ENCODE measurements around the gene GZMB.
"Not testable (repeated sequence)": the region's sequence is repeated elsewhere in the genome, so short reads cannot be mapped to it uniquely, and the experiment has no call there.

GZMB gene

DNA sequence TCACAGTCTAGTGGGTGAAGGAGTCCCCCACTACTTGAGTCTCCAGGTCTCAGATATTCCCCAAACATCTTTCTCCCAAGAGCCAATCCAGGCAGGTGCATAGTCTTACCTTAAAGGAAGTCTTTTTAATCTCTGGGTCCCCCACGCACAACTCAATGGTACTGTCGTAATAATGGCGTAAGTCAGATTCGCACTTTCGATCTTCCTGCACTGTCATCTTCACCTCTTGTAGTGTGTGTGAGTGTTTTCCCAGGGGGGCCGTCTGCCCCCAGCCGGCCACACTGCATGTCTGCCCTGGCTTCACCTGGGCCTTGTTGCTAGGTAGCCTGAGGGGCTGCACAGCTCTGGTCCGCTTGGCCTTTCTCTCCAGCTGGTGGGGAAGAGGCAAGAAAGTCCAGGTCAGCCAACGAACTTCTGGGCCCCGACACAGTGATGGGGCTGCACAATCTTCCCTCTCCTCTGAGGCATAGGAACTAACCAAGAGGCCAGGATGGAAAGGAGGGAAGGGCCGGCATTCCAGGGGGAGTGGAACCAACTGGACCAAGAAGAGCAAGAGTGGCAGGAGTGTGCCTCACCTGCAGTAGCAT is 2.1 kb downstream of the GZMB start:
- DNase-seq (ENCODE audit: low read depth): no peak

DNA sequence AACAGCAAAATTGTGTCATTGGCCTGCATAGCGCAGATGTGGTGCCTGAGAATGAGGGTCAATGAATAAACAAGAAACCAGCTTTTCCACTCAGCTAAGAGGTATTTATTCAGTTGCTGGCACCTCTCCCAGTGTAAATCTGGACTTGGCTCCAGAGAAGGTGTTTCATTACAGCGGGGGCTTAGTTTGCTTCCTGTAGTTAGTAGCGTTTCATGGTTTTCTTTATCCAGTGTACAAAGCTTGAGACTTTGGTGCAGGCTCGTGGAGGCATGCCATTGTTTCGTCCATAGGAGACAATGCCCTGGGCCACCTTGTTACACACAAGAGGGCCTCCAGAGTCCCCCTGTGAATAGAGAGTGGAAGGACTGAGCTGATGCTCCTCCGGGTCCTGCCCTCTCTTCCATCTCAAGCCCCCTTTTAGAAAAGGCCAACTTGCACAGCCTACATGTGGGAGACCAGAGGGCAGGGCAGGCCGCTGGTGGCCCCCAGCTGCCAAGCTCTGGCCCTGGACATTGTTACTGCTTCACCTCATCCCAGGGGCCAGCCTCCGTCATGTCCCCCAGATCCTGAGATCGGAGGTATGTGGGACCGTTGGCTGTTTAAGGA is 3.0 kb downstream of the GZMB start:
- no peak for DNase-seq (ENCODE audit: low read depth)

DNA sequence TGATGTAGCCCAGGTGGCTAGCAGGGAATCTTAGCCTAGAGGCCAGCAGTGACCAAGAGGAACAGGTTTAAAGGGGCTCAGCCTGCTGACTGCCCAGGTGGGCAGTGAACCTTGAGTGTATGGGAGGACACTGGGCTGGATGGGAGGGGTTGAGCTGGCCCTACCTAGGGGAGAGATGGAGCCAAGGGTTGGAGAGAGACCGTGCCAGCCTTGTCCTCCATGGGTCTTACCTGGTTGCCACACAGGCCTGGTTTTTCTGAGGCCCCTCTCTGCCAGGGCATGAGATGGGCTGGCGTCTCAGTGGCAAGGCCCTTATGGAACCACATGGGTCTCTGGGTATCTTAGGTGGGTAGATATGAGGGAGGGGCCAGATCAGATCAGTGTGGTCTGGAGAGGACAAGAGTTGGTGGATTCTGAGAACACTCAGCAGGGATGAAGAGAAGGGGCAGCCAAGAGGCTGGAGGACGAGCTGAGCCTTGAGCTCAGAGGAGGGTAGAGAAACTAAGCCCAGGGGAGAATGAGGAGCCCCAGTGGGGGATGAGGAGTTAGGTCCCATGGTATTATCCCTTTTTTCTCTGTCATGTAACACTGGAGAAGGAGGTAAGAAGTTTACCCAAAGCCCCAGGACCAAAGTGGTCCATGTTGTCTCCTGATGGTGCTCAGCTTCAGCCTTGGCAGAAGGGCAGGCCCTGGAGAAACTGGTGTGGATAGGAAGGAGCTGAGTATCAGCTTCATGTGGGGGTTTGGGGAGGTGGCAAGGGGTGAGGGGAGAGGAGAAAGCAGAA is 3.7 kb downstream of the GZMB start:
- no peak for DNase-seq (ENCODE audit: low read depth)

DNA sequence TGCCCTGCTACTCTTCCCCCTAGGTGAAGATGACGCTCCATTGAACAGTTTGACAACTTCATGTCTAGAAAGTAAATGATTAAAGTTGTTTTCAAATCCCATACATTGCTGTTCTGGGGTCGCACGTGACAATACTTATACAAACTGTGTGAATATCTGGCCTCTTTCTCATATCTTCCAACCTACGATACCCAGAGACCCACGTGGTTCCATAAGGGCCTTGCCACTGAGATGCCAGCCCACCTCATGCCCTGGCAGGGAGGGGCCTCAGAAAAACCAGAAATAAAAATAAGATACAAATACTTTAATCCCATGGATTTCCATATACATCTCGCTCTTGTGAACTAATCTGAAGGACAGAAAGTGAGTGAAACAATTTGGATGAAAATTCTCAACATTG is 4.5 kb downstream of the GZMB start:
- no peak for DNase-seq (ENCODE audit: low read depth)

DNA sequence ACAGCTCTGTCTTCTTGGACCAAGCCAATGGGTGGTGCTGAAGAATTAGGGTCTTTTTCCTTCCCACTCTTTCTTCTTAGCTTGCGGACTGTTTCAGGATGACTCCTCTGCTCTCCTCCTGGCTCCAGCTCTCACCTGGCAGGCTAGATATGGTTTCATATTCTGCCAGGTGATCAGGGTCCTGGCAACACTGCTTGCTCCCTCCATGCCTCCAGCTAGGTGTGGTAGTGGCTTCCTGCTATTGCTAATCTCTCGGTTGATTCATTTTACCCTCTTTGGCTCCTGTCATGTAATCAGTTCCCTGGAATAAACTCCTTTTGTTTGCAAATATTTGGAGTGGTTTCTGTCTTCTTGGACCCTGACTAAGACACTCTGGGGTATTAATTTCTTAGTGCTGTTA is 20.2 kb downstream of the GZMB start:
- DNase-seq (ENCODE audit: low read depth): no peak

DNA sequence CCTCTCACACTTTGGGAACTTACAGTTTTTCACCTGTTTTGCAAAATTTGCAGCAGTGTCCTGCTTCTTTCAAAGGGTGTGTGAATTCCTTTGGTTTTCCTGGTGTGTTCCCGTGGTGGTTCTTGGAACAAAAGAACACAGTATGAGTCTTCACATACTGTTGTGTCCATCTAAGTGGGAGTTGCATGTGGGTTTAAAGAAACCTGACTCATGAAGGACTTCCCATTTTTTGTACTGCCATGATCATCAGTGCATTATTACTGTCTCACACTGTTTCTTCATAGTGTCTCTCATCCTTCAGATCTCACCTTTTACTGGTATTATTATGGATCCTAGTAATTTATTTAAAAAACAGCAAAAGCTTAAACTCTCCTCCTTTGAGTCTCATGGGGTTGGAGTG is 20.7 kb downstream of the GZMB start:
- no peak for DNase-seq (ENCODE audit: low read depth)

DNA sequence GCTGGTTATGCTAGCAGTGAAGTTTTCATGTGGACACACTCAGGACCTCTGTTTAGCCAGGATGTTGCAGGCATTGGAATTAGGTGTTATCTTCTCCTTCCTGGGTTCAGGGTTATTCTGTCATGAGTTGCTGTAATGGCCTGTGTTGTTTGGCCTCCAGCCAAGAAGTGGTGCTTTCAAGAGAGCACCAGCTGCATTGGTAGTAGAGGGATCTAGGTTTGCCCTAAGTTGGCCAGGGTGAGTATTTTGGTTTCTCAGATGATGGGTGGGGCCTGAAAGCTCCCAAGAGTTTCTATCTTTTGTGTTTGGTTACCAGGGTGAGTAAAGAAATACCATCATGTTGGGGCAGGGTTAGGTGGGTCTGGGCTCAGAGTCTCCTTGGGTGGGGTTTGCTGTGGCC is 21.8 kb downstream of the GZMB start:
- no peak for DNase-seq (ENCODE audit: low read depth)

DNA sequence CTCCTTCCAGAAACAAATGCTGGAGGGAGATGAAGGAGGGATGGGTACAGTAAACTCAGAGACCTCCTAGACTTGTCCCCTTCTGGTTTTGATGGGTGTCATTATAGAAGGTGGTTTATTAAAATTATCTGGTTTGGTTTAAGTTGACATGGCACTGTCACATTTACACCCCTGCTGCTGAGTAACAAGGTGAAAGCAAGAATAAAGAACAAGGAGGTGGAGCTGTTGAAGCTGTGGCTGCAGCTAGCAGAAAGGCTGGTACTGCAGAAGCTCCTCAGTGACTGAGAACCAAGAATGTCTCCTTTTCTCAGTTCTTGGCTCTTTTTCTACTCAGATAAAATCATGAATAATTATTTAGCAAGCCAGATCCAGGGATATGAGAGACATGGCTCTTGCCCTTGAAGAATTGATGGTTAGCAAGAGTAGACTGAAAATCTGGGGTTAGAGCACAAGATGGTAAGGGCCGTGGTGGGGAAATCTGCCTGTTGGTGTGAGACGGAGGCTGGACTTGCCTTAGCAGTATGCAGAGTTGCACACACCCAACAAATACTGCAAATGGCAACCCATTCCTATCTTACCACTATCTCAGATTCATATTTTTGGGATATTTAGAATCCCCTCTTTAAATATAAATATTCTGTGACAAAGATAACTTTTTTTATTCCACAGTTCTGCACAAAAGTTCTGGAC is 24.2 kb downstream of the GZMB start, which contains the start of gene GZMH:
Gene GZMH, minus strand, starts transcription at position 31 of the 690 bp plus-strand sequence. CDS start 72 bp downstream, outside the sequence.
- DNase-seq (ENCODE audit: low read depth): no peak

DNA sequence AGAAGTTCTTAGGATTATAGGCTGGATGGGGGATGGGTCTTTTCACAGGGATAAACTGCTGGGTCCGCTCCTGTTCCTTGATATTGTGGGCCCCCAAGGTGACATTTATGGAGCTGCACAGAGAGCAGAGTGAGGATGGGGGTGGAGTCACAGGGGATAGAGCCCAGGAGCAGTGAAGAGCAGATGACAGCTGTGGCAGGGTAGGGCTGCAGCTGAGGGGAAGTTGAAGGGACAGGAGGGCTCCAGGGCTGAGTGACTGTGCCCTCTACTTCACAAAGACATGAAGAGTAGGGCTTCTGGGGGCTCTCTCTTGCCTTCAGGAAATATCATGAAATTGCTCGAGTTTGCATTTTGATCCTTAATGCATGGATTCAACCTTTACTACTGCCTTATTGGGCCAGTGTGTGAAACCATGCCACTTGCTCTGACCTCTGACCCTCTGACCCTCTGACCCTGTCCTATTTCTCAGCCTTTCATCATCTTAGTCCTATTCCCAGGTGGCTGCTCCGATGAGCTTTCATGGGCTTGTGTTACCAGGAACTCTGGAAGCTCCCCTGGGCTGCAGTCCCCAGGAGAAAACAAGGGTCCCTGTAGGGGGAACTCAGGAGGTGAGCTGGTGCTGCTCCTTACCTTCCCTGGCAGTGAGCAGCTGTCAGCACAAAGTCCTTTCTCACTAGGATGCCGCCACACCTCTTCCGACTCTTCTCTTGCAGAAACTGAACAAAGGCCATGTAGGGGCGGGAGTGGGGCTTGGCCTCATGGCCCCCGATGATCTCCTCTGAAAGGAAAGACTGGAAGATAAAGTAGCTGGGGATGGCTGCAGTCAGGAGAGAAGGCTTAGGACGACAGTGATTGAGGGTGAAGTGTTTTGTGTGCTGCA is 26.1 kb downstream of the GZMB start:
- DNase-seq (ENCODE audit: low read depth): no peak

DNA sequence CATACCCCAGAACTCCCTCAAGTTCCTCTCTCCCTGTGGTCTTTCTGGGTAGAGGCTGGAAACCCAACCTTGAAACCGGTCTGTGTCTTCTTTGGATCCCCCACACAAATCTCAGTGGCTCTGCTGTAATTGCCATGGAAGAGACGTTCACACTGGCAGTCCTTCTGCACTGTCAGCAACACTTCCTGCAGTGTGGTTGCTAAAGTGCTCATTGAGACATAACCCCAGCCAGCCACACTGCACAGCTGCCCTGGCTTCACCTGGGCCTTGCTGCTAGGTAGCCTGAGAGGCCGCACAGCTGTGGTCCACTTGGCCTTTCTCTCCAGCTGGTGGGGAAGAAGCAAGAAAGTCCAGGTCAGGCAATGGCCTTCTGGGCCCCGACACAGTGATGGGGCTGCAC is 26.9 kb downstream of the GZMB start:
- DNase-seq (ENCODE audit: low read depth): no peak

DNA sequence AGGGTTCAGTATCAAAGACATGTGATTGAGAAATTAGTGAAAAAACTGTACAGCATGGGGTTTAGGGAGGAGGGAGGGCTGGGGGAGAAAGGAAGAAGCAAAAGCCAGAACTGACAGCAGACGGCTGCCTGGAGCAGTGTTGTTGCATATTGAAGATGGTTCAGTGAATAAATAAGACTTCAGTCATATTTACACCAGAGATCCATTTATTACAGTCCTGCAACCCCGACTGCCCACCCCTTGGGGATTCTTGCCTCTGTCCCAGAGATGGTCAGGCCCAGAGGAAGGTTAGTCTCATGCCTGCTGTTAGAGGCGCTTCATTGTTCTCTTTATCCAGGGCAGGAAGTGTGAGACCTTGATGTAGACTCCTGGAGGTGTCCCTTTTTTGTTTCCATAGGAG is 27.7 kb downstream of the GZMB start:
- DNase-seq (ENCODE audit: low read depth): no peak

DNA sequence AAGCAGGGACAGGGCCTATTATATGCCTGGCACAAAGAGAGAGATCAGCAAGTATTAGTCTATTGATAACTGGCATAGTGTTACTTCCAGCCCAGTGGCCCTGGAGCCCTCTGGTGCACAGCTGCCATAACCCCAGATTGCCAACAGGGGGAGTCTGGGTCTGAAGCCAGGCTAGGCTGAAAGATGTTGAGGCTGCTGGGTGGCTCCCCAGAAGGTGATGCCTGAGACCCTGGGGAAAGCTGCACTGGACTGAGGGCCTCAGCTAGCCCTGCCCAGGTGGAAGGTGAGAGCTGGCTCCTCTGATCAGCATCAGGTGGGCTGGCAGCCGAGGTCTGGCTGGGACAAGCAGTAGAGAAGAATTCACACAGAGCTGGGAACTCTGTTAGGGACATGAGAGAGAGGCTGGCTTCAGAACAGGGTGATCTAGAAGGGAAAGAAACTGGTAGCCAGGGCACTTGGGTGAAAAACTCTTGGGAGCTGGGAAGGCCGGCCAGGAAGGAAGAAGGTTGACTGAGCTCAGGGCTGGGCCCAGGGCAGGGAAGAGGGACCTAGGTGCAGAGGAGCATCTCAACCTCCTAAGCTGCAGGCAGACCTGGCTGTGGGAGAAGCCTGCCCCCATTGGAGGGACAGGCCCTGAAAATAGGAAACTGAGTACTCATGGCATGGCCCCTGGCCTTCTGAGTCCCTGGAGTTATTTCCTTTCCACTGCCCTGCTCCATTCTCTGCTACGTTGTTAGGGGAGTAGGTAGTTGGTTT is 28.4 kb downstream of the GZMB start:
- DNase-seq (ENCODE audit: low read depth): no peak

DNA sequence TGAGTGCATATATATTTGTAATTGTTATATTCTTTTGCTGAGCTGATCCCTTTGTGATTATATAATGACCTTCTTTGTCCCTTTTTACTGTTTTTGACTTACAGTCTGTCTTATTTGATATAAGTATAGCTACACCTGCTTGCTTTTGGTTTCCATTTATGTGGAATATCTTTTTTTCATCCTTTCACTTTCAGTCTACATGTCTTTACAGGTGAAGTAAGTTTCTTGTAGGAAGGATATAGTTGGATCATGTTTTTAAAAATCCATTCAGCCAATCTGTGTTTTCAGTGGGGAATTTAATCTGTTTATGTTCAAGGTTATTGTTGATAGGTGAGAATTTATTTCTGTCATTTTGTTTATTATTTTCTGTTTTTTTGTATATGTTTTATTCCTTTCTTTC is 36.6 kb downstream of the GZMB start:
- no peak for DNase-seq (ENCODE audit: low read depth)

DNA sequence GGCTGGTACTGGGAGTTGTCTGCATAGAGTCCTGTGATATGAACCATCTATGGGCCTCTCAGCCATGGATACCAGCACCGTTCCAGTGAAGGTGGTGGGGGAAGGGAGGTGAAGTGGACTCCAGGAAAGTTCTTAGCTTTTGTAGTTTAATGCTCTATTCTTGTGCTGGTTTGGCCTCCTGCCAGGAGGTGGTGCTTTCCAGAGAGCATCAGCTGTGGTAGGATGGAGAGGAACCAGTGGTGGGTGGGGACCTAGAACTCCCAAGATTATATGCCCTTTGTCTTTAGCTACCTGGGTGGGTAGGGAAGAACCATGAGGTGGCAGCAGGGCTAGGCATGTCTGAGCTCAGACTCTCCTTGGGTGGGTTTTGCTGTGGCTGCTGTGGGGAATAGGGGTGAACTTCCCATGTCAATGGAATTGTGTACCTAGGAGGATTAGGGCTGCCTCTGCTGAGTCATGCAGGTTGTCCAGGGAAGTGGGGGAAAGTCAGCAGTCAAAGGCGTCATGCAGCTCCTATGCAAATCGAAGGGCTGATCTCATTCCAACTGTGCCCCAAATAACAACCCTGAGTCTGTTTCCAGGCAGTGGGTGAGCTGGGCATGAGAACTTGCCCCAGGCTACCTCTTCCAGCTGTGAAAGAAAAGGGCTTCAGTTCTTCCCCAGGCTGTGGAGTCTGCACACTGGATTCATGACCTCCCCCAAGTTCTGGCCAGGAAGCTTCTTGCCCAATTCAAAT is 38.7 kb downstream of the GZMB start:
- DNase-seq (ENCODE audit: low read depth): no peak

DNA sequence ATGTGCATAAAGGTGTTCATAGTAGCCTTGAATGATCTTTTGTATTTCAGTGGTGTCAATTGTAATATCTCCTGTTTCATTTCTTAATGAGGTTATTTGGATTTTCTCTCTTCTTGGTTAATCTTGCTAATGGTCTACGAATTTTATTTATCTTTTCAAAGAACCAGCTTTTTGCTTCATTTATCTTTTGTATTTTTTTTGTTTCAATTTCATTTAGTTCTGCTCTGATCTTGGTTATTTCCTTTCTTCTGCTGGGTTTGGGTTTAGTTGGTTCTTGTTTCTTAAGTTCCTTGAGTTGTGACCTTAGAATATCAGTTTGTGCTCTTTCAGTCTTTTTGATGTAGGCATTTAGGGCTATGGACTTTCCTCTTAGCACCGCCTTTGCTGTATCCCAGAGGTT is 43.0 kb downstream of the GZMB start:
- not testable (repeated sequence) for DNase-seq (ENCODE audit: low read depth)

DNA sequence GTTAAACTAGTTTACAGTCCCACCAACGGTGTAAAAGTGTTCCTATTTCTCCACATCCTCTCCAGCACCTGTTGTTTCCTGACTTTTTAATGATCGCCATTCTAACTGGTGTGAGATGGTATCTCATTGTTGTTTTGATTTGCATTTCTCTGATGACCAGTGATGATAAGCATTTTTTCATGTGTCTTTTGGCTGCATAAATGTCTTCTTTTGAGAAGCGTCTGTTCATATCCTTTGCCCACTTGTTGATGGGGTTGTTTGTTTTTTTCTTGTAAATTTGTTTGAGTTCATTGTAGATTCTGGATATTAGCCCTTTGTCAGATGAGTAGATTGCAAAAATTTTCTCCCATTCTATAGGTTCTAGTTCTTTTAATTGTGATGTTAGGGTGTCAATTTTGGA is 49.6 kb downstream of the GZMB start:
- DNase-seq (ENCODE audit: low read depth): not testable (repeated sequence)

Data from fibroblast of gingiva (primary cell).